ENCODE measurements around the gene TNNT3.

TNNT3 gene

GRCh38 chr11:1982873-1983600, 63.5 kb downstream of the TNNT3 start:
- TF ChIP-seq, protein P1, sequence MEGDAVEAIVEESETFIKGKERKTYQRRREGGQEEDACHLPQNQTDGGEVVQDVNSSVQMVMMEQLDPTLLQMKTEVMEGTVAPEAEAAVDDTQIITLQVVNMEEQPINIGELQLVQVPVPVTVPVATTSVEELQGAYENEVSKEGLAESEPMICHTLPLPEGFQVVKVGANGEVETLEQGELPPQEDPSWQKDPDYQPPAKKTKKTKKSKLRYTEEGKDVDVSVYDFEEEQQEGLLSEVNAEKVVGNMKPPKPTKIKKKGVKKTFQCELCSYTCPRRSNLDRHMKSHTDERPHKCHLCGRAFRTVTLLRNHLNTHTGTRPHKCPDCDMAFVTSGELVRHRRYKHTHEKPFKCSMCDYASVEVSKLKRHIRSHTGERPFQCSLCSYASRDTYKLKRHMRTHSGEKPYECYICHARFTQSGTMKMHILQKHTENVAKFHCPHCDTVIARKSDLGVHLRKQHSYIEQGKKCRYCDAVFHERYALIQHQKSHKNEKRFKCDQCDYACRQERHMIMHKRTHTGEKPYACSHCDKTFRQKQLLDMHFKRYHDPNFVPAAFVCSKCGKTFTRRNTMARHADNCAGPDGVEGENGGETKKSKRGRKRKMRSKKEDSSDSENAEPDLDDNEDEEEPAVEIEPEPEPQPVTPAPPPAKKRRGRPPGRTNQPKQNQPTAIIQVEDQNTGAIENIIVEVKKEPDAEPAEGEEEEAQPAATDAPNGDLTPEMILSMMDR (IDR thresholded peaks at IDR 0.05; ENCODE audit: low read depth, low read length, missing control alignments), result no peak
- H3K4me3 ChIP-seq (ENCODE audit: low read depth, low read length), result no peak overlapping the region
- DNase-seq (ENCODE audit: low read depth), result no peak

- H3K4me3 ChIP-seq (ENCODE audit: low read depth, low read length), result no peak overlapping the region
- DNase-seq (ENCODE audit: low read depth), result no peak
- TF ChIP-seq, protein P1 (IDR thresholded peaks at IDR 0.05; ENCODE audit: low read depth, low read length, missing control alignments), result no peak
Observed at GRCh38 chr11:1983601-1983961, 64.1 kb downstream of the TNNT3 start.

DNA sequence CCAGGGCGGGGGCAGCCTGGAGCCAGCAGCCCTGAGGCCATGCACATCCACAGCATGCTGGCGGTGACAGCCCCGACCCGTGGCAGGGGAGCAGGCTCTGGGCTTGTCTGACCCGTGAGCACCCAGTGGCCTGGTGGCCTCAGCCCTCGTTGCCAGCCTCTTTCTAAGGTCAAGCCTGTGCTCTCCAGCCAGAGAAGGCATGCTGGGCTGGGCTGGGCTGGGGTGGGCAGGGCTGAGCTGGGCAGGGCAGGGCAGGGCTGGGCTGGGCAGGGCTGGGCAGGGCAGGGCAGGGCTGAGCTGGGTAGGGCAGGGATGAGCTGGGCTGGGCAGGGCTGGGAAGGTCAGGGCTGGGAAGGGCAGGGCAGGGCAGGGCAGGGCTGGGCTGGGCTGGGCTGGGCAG, 67.5 kb downstream of the TNNT3 start:
- TF ChIP-seq, protein P1 (IDR thresholded peaks at IDR 0.05; ENCODE audit: low read depth, low read length, missing control alignments), result no peak
- no peak for DNase-seq (ENCODE audit: low read depth)
- no peak overlapping the region for H3K4me3 ChIP-seq (ENCODE audit: low read depth, low read length)

GRCh38 chr11:1988174-1988573, 68.7 kb downstream of the TNNT3 start:
- TF ChIP-seq, protein P1 (IDR thresholded peaks at IDR 0.05; ENCODE audit: low read depth, low read length, missing control alignments), result no peak
- no peak overlapping the region for H3K4me3 ChIP-seq (ENCODE audit: low read depth, low read length)
- no peak for DNase-seq (ENCODE audit: low read depth)

Data from GM12864 (cell line).